ENCODE data around the gene STX19. TPM values are rescaled to one million over a fixed set of nuclear protein-coding genes. Genes with fewer than 3 reads are reported as not detected.
"Not testable (repeated sequence)": the region's sequence is repeated elsewhere in the genome, so short reads cannot be mapped to it uniquely, and the experiment has no call there.

The STX19 gene

DNA sequence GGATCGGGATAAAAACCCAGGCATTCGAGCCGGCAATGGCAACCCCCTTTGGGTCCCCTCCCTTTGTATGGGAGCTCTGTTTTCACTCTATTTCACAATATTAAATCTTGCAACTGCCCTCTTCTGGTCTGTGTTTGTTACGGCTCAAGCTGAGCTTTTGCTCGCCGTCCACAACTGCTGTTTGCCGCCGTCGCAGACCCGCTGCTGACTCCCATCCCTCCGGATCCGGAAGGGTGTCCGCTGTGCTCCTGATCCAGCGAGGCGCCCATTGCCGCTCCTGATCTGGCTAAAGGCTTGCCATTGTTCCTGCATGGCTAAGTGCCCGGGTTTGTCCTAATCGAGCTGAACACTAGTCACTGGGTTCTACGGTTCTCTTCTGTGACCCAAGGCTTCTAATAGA is 63.3 kb downstream of the STX19 start:
- not testable (repeated sequence) for H2AK5ac ChIP-seq (ENCODE audit: low read length); H4K8ac ChIP-seq (ENCODE audit: low read depth, low read length); H3K79me2 ChIP-seq (ENCODE audit: control insufficient read depth, insufficient read depth, low read length); H3K4me1 ChIP-seq (ENCODE audit: control insufficient read depth, low read depth, low read length); H3K27me3 ChIP-seq (ENCODE audit: insufficient read depth, low read length, poor library complexity); H3K27ac ChIP-seq (ENCODE audit: low read depth, low read length); H3K4me3 ChIP-seq (ENCODE audit: low read length); H4K5ac ChIP-seq (ENCODE audit: low read length); H3K18ac ChIP-seq (ENCODE audit: low read length); H3K56ac ChIP-seq (ENCODE audit: low read length); H3K9ac ChIP-seq (ENCODE audit: low read length); H3K36me3 ChIP-seq (ENCODE audit: control insufficient read depth, insufficient read depth, low read length); DNase-seq; H3K23ac ChIP-seq (ENCODE audit: low read length); H3K4ac ChIP-seq (ENCODE audit: low read depth, low read length); H2BK5ac ChIP-seq (ENCODE audit: low read length); H3K79me1 ChIP-seq (ENCODE audit: low read length); H2BK15ac ChIP-seq (replicated peaks; ENCODE audit: low read depth); H3K4me2 ChIP-seq (ENCODE audit: low read length); H2BK120ac ChIP-seq (ENCODE audit: low read depth, low read length)
- WGBS (ENCODE audit: extremely low coverage, insufficient coverage, low lambda C conversion rate): no CpG with 5 or more reads among the region's 19 CpGs

Small RNA genes lying within 50 kb of the gene (small RNA-seq; reads per million reads assigned to genes)
- gene RF00019 (ENCODE audit: insufficient read depth): not detected
- gene RNU6-511P (ENCODE audit: insufficient read depth): not detected
